ENCODE data around the gene AGO3. TPM values are rescaled to one million over a fixed set of nuclear protein-coding genes. Genes with fewer than 3 reads are reported as not detected.

AGO3 gene
- total and polyA plus RNA-seq, 8 donors: 1.9 to 33.8 (median 12.4) TPM

DNA sequence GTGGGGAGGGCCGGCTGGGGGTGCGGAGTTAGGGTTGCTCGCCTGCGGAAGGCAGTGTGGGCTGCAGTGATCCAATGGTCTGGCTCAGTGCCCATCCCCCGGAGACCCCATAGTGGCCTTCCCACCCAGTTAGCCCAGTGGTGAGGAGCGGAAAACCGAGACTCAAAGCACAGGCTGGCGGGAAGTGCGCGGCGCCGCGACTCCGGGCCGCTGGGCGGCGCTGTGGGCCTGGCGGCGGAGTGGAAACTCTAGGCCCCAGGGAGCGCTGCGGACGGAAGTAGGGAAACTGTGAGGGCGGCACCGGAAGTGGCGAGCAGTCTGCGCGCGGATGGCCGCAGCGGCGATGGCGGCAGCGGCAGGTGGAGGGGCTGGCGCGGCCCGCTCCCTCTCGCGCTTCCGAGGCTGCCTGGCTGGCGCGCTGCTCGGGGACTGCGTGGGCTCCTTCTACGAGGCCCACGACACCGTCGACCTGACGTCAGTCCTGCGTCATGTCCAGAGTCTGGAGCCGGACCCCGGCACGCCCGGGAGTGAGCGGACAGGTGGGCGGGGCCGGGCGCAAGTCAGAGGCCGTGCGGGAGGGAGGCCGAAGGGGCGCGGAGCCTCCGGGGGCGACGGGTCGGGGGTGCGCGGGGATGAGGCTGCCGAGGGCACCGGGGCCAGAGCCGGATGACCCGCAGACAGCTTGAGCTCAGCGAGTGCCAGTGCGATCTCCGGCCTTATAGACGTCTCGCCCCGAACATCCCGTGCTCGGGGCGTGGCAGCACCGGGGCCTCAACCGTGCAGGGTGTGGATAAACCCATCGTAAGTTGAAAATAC lies 157.9 kb downstream of the AGO3 start, which contains the start of gene ADPRS:
Gene ADPRS (plus strand): TSS at position 316 of the 816 bp plus-strand sequence. CDS start 13 bp downstream, at position 329.
- peak within 1 kb of the TSS; percentile 63 to 100 (median 88) for H3K4me3 ChIP-seq
- H3K27me3 ChIP-seq: peaks cover 0 to 24% (median 5%) of the 10 kb centered on the region in 3 donors
- intact Hi-C loops (cut with DNase I; ENCODE audit: low total_unique reads): no loop called here
- H3K27ac ChIP-seq: peak within 1 kb of the TSS; percentile 86 to 93 (median 89)
- peak in 2 of 4 donors; percentile 48 to 63 for TF ChIP-seq POLR2A (IDR thresholded peaks at IDR 0.05)
- no peak for TF ChIP-seq EP300 (IDR thresholded peaks at IDR 0.05)
- TF ChIP-seq, protein P1, sequence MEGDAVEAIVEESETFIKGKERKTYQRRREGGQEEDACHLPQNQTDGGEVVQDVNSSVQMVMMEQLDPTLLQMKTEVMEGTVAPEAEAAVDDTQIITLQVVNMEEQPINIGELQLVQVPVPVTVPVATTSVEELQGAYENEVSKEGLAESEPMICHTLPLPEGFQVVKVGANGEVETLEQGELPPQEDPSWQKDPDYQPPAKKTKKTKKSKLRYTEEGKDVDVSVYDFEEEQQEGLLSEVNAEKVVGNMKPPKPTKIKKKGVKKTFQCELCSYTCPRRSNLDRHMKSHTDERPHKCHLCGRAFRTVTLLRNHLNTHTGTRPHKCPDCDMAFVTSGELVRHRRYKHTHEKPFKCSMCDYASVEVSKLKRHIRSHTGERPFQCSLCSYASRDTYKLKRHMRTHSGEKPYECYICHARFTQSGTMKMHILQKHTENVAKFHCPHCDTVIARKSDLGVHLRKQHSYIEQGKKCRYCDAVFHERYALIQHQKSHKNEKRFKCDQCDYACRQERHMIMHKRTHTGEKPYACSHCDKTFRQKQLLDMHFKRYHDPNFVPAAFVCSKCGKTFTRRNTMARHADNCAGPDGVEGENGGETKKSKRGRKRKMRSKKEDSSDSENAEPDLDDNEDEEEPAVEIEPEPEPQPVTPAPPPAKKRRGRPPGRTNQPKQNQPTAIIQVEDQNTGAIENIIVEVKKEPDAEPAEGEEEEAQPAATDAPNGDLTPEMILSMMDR (IDR thresholded peaks at IDR 0.05): peak in 5 of 7 experiments; percentile 93 to 99 (median 98)
- peak; percentile 97 to 98 (median 97) for TF ChIP-seq POLR2AphosphoS5 (IDR thresholded peaks at IDR 0.05)
- 1 to 3% (median 1%) methylated on average over 18 to 84 of the region's 84 CpGs for WGBS, 5 donors
- no peaks in the 10 kb centered on the region for H3K9me3 ChIP-seq
- H3K36me3 ChIP-seq: peaks cover 21 to 32% (median 31%) of the 10 kb centered on the region in 4 donors
- H3K4me1 ChIP-seq: peaks cover 25 to 60% (median 45%) of the 10 kb centered on the region in 4 donors
- peak; percentile 92 to 97 for DNase-seq

DNA sequence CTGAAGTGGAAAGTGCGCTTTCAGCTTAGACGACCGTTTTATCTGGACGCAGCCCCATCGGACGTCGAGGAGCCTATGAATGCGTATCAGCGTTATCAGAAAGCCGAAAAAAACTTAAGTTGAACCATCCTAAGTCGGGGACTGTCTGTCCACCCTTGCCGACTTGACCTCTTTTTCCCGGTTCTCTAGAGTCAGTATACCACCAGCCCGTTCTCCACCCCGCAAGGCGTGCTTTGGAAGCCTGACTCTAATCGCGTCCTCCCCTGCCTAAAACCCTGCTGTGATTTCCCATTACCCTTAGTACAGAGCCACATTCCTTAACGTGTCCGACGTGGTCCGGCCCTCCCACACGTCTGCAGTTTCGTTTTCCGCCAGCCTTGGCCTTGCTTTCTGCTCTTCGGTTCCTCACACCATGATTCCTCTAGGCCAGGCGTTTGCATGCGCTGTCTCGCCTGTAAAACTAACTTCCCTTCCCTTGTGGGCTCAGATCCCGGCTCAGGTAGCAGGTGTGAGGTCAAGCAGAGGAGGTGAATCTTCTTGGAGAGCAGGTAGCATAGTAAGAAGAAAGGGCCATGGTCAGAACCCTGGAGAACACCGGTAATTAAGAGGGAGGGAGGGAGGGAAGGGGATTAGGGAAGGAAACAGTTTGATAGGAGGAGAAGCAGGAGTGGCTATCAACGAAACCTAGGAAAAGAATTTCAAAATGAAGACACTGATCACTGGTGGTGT lies 158.7 kb downstream of the AGO3 start:
- no peak for TF ChIP-seq EP300 (IDR thresholded peaks at IDR 0.05)
- no peak for TF ChIP-seq POLR2A (IDR thresholded peaks at IDR 0.05)
- TF ChIP-seq POLR2AphosphoS5 (IDR thresholded peaks at IDR 0.05): no peak
- TF ChIP-seq, protein P1 (IDR thresholded peaks at IDR 0.05): no peak
- Histone ChIP-seq H3K9me3 (no peaks in the 10 kb centered on the region), H3K36me3 (peaks cover 27 to 40% (median 39%) of the 10 kb centered on the region in 4 donors), H3K27ac (peak overlapping the region; percentile 86 to 93 (median 89)), H3K4me1 (peaks cover 17 to 52% (median 40%) of the 10 kb centered on the region in 4 donors), H3K27me3 (peaks cover 0 to 16% (median 0%) of the 10 kb centered on the region in 3 donors), H3K4me3 (peak overlapping the region; percentile 63 to 100 (median 88))
- 3 to 5% (median 4%) methylated on average over 32 of the region's 32 CpGs for WGBS, 5 donors
- peak in 1 of 2 donors; percentile 71 for DNase-seq
- intact Hi-C loops (cut with DNase I; ENCODE audit: low total_unique reads): no loop called here

DNA sequence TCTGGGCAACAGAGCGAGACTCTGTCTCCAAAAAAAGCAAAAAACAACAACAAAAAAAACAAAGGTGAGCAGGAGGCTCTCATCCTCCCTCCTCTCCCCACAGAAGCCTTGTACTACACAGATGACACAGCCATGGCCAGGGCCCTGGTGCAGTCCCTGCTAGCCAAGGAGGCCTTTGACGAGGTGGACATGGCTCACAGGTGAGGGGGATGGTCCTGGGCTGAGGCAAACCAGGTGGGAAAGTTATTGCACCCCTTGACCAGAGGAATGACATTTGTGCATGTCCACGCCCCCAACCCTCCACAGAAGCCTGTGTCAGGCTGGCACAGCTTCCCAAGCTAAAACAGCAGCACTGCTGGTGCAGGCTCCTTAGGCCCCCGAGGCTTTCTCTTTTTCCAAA lies 160.2 kb downstream of the AGO3 start:
- intact Hi-C loops (cut with DNase I; ENCODE audit: low total_unique reads): no loop called here
- H3K36me3 ChIP-seq: peaks cover 27 to 56% (median 53%) of the 10 kb centered on the region in 4 donors
- DNase-seq: no peak
- TF ChIP-seq, protein P1 (IDR thresholded peaks at IDR 0.05): no peak
- no peak for TF ChIP-seq EP300 (IDR thresholded peaks at IDR 0.05)
- no peak for TF ChIP-seq POLR2A (IDR thresholded peaks at IDR 0.05)
- TF ChIP-seq POLR2AphosphoS5 (IDR thresholded peaks at IDR 0.05): no peak
- H3K4me3 ChIP-seq: no peak overlapping the region
- no peak overlapping the region for H3K27ac ChIP-seq
- no peaks in the 10 kb centered on the region for H3K9me3 ChIP-seq
- 87 to 94% (median 93%) methylated on average over 3 to 4 of the region's 4 CpGs for WGBS, 5 donors
- H3K27me3 ChIP-seq: peaks cover 0 to 2% (median 0%) of the 10 kb centered on the region in 3 donors
- H3K4me1 ChIP-seq: peaks cover 14 to 62% (median 40%) of the 10 kb centered on the region in 4 donors

DNA sequence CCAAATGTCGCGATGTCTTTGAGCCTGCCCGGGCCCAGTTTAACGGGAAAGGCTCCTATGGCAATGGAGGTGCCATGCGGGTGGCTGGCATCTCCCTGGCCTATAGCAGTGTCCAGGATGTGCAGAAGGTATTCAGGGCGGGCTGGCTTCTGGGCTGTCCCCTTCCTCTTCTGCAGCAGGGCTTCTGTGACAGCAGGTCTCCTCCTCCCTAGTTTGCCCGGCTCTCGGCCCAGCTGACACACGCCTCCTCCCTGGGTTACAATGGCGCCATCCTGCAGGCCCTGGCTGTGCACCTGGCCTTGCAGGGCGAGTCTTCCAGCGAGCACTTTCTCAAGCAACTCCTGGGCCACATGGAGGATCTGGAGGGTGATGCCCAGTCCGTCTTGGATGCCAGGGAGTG lies 160.8 kb downstream of the AGO3 start:
- Histone ChIP-seq H3K27me3 (no peaks in the 10 kb centered on the region), H3K9me3 (no peaks in the 10 kb centered on the region), H3K4me3 (no peak overlapping the region), H3K4me1 (peaks cover 14 to 62% (median 42%) of the 10 kb centered on the region in 4 donors), H3K27ac (no peak overlapping the region), H3K36me3 (peaks cover 27 to 61% (median 58%) of the 10 kb centered on the region in 4 donors)
- no peak for DNase-seq
- 92 to 100% (median 96%) methylated on average over 3 to 13 of the region's 13 CpGs for WGBS, 5 donors
- TF ChIP-seq POLR2A (IDR thresholded peaks at IDR 0.05) (no peak), EP300 (IDR thresholded peaks at IDR 0.05) (no peak), POLR2AphosphoS5 (IDR thresholded peaks at IDR 0.05) (no peak)
- TF ChIP-seq, protein P1 (IDR thresholded peaks at IDR 0.05): no peak
- intact Hi-C loops (cut with DNase I; ENCODE audit: low total_unique reads): no loop called here
